NCI-H2171 (cell line): ENCODE results near the gene TAC3.
"Not testable (repeated sequence)": the region's sequence is repeated elsewhere in the genome, so short reads cannot be mapped to it uniquely, and the experiment has no call there.

Experiments
- DNase-seq: peaks from one replicate; lab custom pipeline; 2025; lab: John Stamatoyannopoulos, UW

Gene TAC3

DNA sequence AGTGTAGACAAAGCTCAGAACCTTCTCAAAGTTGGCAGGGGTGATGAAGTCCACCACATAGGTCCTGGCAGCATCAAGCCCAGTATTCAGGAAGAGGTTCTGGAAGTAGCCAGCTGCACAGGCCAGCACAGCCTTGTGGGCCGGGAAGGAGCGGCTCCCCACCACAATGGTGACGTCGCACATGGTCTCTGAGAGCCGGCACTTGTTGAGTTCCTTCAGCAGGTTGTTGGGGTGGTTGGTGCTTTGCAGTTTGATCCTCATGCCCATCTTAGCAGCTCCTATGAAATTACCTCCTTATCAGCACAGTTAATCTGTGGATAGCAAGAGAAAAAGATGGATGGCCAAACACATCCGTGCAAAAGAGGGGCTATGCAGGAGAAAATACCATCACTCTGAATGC, 11.7 kb downstream of the TAC3 start:
- no peak for DNase-seq

DNA sequence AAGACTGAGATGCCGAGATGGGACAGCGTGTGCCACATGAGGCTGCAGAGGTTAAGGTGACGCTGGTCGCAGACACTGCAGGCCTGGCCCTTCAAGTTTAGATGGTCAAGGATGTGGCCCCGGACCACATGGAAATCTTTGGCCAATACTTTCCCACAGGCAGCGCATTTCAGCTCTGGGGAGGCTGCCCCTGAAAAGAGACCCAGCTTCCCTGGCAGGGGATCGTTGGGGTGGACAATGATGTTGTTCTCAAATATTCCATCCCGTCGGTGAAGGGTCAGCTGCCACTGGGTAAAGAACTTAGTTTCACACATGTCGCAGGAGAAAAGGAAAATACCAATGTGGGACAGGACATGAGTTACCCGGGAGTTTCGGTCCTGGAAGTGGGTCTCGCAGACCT, 12.9 kb downstream of the TAC3 start:
- DNase-seq: no peak

DNA sequence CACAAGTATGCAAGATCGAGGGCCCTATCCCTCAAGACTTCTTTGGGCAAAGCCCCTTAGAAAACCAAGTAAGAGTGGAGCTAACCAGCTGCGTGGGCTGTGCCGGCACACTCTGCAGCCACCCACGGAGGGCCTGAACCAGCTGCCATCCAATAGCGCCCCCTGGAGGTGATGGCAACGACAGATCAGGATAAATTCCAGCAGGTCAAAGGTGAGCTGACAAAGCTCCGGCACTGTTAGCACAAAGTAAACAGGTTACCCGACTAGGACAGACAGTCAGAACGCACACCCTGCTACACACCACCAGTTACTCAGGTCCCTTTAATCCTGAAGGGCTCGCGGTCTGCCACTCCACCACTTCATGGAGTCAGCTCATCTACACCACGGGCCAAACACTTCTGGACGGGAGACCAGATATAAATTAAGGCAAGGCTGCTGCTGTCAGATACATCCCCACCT, 14.9 kb downstream of the TAC3 start:
- no peak for DNase-seq

DNA sequence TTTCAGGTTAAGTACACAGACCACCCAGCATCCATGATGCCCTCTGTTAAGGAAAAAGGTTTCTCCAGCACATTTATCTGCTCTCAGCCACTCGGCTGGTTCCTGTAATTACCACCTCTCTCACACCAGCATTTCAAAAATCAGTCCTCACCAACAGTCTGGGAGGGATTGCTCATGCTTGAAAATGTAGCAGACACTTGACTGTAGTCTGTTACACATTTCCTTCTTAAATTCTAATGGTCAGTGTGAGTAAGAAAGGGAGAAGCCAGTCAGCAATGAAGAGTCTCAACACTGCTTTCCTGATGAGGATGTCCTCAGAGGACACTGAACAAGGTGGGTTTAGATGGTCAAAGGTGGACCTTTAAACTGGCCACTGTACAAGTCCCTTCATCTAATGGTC, 15.9 kb downstream of the TAC3 start:
- DNase-seq: no peak

DNA sequence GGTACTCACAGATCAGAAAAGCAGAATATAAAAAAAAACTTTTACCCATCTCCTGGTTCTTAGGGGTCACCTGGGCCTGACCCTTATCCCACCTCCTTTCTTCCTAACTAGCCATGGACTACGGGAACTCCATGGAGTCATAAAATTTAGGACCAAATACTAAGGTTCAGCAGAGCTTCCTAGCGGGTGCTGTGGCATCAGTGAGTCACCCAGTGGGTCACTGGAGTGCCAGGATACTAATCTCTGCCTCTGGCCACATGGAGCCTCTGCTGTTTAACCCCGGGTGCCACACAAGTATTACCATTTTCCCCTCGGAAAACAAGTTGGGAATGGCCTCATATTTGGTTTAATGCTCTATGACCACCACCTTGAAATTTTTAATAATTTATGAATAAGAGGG, 16.9 kb downstream of the TAC3 start:
- DNase-seq: no peak

DNA sequence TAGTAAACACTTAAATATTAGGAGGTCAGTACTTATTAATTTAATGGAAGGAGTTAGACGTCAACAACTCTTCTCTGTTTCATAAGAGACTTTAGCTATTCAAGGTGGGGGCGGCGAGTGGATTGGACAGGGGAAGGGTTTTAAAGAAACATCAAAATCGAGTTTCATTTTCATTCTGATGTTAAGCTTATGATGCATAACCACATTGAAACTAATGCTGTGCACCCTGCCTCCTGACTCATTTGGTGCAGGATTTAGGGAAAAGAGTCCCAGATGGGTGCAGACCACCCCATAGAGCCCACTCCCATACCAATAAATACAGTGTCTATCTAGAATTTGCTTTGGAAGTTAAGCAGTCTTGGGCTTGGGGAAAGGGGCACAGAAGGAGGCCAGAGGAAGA, 17.3 kb downstream of the TAC3 start:
- no peak for DNase-seq

DNA sequence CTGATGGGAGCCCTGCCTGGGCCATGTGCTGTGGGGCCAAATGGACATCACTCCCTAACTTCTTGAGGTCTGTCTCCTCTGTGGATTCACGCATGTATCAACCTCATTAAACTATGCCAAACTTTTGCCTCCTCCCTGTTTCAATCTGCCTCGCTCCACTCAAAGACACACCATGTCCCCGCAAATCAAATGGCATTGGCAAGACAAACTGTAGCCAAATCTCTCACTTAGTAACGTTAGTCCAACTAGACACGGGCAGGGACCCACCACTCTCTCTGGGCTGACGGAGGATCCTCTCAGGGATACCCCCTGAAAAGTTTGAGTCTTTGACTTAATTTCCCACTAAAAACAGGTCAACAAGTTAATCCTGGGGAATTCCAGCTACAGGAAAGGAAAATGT, 18.0 kb downstream of the TAC3 start:
- DNase-seq: no peak

DNA sequence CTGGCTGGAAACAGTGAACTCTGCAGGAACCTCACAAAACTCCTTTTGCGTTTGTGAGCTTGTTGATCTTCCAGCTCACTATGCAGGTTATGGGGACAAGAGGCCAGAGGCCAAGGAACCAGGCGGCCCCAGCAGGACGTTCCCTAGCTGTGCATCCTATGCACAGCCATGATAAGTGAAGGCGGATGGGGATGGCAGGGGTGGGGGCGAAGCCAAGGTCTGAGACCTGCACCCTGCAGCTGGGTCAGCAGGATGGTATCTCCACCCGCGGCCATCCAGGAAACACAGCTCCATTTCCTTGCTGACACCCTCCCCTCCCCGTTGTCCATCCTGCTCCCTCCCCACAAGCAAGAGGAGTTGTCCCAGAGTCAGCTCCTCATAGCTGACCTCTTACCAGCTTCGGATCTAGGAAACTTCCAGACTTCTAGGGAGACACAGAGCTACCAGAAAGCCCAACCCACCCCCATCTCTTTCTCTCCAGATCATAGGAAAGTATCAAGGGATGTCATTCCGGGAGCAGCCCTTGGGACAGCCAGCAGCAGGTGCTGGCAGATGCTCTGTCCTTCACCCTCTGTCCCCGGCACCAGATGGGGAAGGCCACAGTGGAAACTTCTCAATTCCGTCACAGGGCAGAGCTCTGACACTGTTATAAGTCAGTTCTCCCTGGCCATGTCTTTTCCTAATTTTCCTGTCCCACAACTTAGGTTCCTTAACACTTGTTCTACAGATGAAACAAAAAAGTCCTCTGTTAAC, 19.4 kb downstream of the TAC3 start:
- DNase-seq: no peak

DNA sequence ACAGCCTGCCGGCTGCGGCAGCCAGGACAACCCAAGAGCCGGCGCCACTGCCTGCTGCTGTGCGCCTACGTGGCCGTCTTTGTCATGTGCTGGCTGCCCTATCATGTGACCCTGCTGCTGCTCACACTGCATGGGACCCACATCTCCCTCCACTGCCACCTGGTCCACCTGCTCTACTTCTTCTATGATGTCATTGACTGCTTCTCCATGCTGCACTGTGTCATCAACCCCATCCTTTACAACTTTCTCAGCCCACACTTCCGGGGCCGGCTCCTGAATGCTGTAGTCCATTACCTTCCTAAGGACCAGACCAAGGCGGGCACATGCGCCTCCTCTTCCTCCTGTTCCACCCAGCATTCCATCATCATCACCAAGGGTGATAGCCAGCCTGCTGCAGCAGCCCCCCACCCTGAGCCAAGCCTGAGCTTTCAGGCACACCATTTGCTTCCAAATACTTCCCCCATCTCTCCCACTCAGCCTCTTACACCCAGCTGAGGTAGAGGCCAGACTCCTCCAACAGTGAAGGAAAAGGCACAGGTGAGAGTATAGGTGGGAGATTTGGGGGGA, 20.3 kb downstream of the TAC3 start:
- no peak for DNase-seq

DNA sequence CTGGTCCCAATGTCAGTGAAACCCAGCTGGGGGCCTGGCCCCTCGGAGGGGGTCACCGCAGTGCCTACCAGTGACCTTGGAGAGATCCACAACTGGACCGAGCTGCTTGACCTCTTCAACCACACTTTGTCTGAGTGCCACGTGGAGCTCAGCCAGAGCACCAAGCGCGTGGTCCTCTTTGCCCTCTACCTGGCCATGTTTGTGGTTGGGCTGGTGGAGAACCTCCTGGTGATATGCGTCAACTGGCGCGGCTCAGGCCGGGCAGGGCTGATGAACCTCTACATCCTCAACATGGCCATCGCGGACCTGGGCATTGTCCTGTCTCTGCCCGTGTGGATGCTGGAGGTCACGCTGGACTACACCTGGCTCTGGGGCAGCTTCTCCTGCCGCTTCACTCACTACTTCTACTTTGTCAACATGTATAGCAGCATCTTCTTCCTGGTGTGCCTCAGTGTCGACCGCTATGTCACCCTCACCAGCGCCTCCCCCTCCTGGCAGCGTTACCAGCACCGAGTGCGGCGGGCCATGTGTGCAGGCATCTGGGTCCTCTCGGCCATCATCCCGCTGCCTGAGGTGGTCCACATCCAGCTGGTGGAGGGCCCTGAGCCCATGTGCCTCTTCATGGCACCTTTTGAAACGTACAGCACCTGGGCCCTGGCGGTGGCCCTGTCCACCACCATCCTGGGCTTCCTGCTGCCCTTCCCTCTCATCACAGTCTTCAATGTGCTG, 21.0 kb downstream of the TAC3 start:
- DNase-seq: no peak

DNA sequence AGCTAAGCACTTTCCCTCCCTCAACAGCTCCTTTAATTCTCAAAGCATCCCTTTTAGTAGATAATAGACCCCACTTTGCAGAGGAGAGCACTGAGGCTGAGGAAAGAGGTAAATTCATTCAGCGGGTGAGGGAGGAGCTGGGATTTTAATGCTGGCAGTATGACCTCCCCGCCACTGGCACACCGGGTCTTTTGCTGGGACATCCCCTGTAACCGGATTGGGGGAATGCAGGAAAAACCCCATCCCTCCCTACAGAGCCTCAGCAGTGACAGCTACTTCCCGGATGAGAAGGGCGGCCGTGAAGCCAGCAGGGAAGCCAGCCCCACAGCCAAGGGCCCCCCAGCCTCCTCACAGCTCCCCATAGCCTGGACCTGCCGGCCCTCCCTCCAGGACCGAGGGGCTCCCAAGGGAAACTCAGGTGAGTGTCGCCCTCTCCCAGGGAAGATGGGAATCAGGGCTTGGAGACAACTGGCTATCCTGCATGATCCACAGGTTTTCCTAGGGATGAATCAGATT, 22.0 kb downstream of the TAC3 start:
- no peak for DNase-seq

DNA sequence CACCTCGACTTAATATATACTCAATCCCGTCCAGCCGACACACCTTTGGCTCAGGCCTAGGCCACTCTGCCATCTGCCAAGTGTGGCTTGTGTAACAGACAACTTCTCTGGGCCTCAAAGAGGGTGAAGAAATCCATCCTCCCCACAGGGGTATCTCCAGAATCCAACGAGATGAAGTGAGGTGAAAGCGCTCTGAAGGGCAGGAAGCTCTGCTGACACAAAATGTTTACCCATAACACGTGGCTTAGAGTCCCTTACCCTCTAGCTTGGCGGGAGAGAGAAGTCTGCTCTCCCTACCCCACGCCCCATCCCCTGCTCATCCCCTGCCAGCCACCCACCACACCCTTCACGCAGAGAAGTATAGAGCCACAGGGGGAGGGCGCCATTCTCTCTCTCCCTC, 23.0 kb downstream of the TAC3 start:
- DNase-seq: no peak

DNA sequence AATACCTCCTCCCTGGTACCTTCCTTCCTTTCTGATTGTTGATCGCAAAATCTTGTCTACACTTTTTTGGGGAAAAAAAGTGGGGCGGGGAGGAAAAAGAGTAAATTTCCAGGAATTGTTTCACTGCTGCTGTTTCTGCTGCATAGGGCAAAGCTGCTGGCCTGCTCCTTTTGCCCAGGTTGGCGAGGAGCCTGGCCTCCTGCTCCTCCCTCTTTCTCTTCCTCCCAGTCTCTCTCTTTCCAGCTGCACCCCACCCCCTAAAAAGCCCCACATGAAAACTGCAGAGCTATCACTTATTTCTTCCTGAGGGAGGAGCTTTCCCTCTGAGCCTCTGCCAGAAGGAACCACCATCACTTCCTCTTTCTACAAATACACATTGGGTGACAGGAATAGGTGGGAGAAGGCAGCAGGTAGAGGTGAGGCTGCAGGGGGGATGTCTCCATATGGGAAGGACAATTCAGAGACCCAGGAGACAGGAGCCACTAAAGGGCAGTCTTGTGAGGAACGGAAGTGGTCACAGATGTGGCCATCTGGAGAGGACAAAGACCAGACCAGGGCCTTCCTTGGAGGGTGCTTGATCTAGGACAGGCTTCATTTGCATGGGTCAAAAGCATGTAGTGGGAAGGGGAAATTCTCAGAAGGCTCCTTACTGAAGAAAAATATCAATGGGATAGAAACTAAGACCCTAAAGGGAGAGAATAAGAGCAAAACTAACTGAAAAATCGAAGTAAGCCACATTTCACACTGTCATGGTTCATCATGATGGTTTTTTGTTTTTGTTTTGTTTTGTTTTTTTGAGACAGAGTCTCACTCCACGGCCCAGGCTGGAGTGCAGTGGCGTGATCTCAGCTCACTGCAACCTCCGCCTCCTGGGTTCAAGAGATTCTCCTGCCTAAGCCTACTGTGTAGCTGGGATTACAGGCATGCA, 24.7 kb downstream of the TAC3 start:
- DNase-seq: no peak

DNA sequence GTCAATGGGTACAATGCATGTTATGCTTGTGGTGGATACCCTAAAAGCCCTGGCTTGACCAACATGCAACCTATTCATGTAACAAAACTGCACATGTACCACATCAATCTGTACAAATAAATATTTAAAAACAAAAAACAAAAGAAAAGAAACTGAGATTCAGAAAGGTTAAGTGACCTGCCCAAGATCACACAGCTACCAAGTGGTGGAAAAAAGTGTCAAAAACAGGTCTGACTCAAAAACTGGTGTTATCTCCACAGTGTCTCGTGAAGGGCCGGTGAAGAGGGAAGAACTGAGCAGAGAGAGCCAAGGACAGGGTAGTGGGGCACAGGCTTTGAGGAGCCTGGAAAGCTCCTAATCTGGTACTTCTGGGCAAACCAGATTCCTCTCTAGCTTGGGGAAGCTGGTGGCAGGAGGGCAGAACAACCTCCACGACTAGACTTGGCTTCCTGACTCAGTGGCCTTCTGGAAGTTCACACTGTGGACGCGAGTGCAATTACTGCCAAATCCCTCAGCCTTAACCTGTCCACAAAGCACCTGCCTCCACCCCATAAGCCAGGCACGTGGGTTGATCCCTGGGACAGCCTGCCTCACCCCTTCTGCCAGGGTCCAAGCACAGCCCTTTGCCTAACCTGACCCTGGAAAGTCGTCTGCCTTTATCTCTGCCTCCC, 25.5 kb downstream of the TAC3 start:
- no peak for DNase-seq

DNA sequence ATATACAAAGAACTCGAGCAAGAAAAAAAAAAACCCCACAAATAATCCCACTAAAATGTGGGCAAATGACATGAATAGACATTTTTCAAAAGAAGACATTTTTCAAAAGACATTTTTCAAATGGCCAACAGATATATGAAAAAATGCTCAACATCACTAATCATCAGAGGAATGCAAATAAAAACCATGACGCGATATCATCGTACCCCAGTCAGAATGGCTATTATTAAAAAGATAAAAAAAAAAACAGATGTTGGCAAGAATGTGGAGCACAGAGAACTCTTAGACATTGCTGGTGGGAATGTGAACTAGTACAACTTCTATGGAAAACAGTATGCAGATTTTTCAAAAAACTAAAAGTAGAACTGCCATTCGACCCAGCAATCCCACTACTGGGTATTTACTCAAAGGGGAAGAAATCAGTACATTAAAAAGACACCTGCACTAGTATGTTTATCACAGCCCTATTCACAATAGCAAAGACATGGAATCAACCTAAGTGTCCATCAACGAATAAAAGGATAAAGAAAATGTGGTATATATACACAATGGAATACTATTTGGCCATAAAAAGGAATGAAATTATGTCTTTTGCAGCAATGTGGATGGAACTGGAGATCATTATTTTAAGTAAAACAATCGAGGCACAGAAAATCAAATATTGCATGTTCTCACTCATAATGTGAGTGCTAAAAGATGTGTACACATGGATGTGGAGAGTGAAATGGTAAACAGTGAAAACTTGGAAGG, 26.3 kb downstream of the TAC3 start:
- DNase-seq: no peak

DNA sequence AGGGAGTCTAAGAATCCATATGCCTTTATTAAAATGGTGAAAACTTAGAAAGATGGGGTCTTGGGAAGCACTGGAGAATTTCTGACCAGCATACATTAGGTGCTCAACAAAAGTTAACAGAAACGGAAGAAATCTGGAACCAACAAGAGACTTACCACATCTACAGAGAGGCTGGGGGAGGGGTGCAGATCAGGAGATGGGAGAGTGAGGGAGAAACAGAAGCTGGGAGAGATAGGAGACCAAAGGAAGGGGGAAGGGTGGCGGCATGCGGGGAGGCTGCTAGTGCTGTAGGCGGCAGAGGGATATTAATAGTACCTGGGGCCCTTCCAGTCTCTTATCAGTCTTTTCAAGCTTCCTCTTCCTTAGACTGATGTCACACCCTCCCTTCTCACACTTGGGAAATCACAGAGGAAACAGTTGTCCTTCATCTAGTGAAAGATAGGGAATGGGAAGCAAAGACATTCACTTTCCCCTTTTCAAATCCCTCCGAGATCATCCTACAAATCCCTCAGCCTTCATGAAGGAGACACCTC, 28.1 kb downstream of the TAC3 start:
- DNase-seq: no peak

DNA sequence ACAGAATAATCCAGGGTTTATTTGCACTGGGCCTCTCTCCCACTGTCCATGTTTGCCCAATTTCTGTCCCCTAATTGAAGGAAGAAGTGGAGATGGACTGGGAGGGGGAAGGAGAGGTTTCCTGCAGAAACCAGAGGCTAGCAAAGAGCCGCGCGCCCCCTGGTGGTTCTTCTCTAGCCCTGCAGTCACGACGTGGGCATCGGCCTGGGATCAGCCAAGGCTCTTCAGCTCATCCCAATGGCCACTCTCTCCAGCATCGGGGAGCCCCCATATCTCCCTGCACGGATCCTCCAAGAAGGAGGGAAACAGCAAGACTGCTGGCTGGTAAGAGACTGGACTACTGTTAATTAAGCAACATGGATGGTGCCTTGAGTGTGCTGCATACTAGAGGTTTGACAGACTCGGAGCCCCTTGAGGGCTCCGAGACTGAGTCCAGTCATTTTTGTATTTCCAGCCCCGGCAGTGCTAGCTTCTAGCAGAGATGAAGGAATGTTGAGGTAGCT, 28.7 kb downstream of the TAC3 start:
- DNase-seq: peak; percentile 34

DNA sequence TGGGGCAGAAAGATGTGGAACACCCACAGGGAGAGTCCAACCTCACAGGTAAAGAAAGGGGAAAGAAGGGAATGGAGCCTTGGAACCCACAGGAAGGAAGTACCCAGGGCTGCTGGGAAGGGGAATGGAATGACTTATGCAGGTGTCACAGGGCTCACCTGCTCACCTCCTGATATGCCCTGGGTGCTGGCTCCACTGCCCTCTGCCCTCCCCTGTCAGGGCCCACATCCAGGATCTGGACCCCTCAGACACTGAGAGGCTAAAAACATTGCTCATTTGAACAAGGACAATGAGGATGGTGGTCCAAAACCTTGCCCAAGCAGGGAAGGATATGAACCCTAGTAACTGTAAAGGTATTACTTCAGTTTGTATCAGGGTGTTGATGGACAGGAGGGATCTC, 29.3 kb downstream of the TAC3 start:
- DNase-seq: no peak

DNA sequence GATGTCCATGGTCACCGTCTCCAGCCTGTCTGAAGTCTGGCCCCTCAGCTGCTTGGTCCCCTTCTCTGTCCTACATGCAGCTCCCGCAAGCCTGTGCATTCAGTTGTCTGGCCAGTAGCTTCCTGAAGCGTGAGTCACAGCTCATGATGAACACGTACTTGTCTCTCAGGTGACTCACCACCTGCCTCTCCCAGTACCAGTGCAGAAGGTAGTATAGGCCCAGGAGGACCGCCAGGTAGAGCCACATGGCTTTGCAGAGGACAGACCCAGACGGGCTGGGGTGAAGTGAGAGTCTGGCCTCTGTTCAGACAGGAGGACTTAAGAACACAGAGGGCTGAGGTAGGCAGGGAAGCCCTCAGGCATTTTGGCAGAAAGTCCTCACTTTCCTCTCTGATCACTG, 30.6 kb downstream of the TAC3 start:
- not testable (repeated sequence) for DNase-seq

DNA sequence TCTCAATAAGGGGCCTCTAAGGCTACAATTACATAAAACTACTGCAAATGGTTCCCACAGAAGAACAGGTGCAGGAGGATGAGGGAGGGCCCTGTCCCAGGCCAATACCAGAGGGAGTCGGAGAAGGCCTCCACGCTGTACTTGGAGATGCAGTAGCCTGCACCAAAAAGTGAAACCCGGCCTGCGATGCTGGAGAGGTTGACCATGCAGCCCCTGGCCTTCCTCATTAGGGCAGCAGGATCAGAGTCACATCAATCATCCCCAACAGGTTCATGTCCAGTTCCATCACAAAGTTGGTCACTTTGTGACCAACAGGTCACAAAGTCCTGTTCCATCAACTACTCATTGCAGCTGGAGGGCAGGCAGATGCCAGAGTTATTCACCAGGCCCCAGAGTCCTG, 32.9 kb downstream of the TAC3 start:
- DNase-seq: no peak
